MM.1S (cell line): ENCODE measurements around the gene RMI2.

ENCODE experiments used
- EZH2 ChIP-seq: fragments of 300-600 bp; sonication (generic); optimal IDR thresholded peaks from 2 replicates; pipeline ENCODE3; 2017; ENCODE audit warnings: low read depth, mild to moderate bottlenecking, antibody characterized with exemption, low read length, mixed read lengths
- TF ChIP-seq, protein P1 (sequence below): fragments of 300-600 bp; sonication (generic); IDR thresholded peaks from 2 replicates; pipeline ENCODE4 v1.5.1; 2016; ENCODE audit warnings: antibody characterized with exemption, low read length, mixed read lengths

DNA sequence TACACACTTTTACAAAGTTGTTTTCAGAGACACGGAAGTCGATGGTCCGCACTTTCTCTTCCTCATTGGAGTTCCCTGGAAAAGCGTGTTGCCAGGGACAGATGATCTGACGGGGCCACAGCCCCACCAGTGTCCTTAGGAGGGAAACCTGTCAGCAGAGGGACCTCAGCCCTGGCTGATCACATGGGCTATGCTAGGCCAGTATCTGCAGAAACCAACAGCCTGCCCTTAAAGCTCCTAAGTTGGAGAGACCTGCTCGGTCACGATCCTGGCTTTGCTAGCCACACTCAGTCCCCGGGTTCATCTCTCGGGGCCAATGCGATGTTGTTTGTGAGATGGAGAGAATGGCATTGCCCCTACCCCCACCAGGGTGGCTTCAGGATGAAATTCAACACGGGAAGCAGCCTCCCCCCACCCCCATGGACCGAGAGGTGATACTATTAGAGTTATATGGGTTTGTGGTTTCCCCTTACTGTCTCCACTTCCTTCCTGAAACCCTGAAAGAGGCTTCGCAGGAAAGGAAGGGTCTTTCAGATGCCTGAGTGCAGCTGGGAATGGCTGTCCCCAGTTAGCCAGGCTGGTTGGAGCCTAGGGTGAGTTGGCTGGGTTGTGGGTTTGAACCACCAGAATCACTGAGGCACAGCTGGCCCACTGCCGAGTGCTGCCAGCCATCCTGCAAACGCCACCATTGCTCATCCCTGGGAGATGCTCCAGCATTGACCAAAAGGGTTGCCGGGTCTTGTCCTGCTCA, 16.6 kb downstream of the RMI2 start:
- TF ChIP-seq, protein P1, sequence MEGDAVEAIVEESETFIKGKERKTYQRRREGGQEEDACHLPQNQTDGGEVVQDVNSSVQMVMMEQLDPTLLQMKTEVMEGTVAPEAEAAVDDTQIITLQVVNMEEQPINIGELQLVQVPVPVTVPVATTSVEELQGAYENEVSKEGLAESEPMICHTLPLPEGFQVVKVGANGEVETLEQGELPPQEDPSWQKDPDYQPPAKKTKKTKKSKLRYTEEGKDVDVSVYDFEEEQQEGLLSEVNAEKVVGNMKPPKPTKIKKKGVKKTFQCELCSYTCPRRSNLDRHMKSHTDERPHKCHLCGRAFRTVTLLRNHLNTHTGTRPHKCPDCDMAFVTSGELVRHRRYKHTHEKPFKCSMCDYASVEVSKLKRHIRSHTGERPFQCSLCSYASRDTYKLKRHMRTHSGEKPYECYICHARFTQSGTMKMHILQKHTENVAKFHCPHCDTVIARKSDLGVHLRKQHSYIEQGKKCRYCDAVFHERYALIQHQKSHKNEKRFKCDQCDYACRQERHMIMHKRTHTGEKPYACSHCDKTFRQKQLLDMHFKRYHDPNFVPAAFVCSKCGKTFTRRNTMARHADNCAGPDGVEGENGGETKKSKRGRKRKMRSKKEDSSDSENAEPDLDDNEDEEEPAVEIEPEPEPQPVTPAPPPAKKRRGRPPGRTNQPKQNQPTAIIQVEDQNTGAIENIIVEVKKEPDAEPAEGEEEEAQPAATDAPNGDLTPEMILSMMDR: no peak
- TF ChIP-seq EZH2: no peak
